CD4-positive, alpha-beta T cell treated with Interferon alpha-2 for 1 hour (primary cell): ENCODE data around the gene C10orf120.
A peak's percentile ranks its signal among the peaks of the same experiment; 100 is the strongest.

Experiments used
- DNase-seq, 2 donors: peaks; one replicate each; pipeline ENCODE4 v3.0.0-alpha.2; 2020 to 2022

Gene C10orf120

GRCh38 chr10:122703483-122704448 lies 4.1 kb upstream of the C10orf120 start:
- DNase-seq: peak; percentile 17 to 47

- DNase-seq: no peak
These were observed 2.6 kb upstream of the C10orf120 start for GRCh38 chr10:122702275-122702674.

GRCh38 chr10:122701652-122702051 lies 2.0 kb upstream of the C10orf120 start:
- DNase-seq: no peak

GRCh38 chr10:122696687-122697086 lies 3.0 kb downstream of the C10orf120 start:
- DNase-seq: no peak

- DNase-seq: no peak
These were observed 6.9 kb downstream of the C10orf120 start for GRCh38 chr10:122692744-122693143.

GRCh38 chr10:122689146-122689820 lies 10.4 kb downstream of the C10orf120 start:
- DNase-seq: no peak

- no peak for DNase-seq
These were observed 11.2 kb downstream of the C10orf120 start for GRCh38 chr10:122688293-122688989.

GRCh38 chr10:122682522-122682921 lies 17.1 kb downstream of the C10orf120 start:
- DNase-seq: no peak

- no peak for DNase-seq
These were observed 21.4 kb downstream of the C10orf120 start for GRCh38 chr10:122678266-122678665.

GRCh38 chr10:122675278-122675677 lies 24.4 kb downstream of the C10orf120 start:
- no peak for DNase-seq

- no peak for DNase-seq
These were observed 24.9 kb downstream of the C10orf120 start for GRCh38 chr10:122674781-122675180.

GRCh38 chr10:122673731-122674130 lies 25.9 kb downstream of the C10orf120 start:
- no peak for DNase-seq

GRCh38 chr10:122673269-122673668 lies 26.4 kb downstream of the C10orf120 start:
- DNase-seq: no peak

- DNase-seq: no peak
These were observed 27.0 kb downstream of the C10orf120 start for GRCh38 chr10:122672655-122673054.

GRCh38 chr10:122671355-122671754 lies 28.3 kb downstream of the C10orf120 start:
- no peak for DNase-seq

- DNase-seq: no peak
These were observed 29.8 kb downstream of the C10orf120 start for GRCh38 chr10:122669842-122670241.

GRCh38 chr10:122669045-122669444 lies 30.6 kb downstream of the C10orf120 start:
- DNase-seq: no peak

GRCh38 chr10:122665946-122666345 lies 33.7 kb downstream of the C10orf120 start:
- no peak for DNase-seq

GRCh38 chr10:122665329-122665860 lies 34.3 kb downstream of the C10orf120 start:
- no peak for DNase-seq

- no peak for DNase-seq
These were observed 35.1 kb downstream of the C10orf120 start for GRCh38 chr10:122664501-122664900.

GRCh38 chr10:122663516-122664130 lies 36.0 kb downstream of the C10orf120 start:
- no peak for DNase-seq

- DNase-seq: no peak
These were observed 37.4 kb downstream of the C10orf120 start for GRCh38 chr10:122662231-122662630.

GRCh38 chr10:122660696-122661095 lies 39.0 kb downstream of the C10orf120 start:
- DNase-seq: no peak
